Spleen (tissue), 7 donors: ENCODE data around the gene S100A5.

Experiments
- POLR2A ChIP-seq, 3 donors: fragments of 450-650 bp; IDR thresholded peaks; one replicate each; pipeline ENCODE4 v1.5.1; 2017; ENCODE audit warnings: antibody characterized with exemption in 3 of 3, mild to moderate bottlenecking in 1 of 3
- POLR2AphosphoS5 ChIP-seq, 3 donors: sonication (generic); formaldehyde crosslinking; IDR thresholded peaks; one replicate each; pipeline ENCODE4 v1.5.1; 2017; ENCODE audit warnings: antibody characterized with exemption in 3 of 3
- TF ChIP-seq, protein P1 (sequence below), 11 experiments: fragments of 200-600 bp in 7 of 11; fragments of 450-650 bp in 4 of 11; sonication (generic) in 4 of 11; IDR thresholded peaks in 8 of 11; conservative IDR thresholded peaks in 3 of 11; 1 replicate in 7 of 11; 2 replicates in 4 of 11; pipeline versions ENCODE4 v1.4.0 to v1.8.0; 2016 to 2021; ENCODE audit warnings: antibody characterized with exemption in 11 of 11, inconsistent platforms in 4 of 11, mild to moderate bottlenecking in 1 of 11
- donor health status: DM: no; HTN: no; CAD: no; lungs with moderate emphysema.
- donor health status: DM: no; HTN: no; CAD: no.
- donor health status: DM: no; HTN: no; CAD: no.

DNA sequence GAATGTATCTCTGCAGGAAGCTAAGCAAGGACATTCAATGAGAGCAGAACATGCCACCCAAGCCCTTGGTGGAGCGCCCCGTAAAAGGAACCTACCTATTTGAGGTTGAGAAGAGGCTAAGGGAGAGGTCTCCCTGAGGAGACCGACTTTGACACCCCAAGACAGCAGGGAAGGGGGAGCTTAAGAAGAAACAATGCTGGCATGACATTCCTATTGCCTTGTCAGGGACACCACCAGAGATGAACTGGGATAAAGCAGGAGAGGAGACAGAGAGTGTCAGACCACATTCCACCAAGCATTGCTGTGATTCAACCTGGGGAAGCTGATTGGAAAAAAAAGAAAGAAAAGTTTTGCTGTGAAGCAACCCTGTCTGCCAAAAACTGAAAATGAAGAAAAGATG, 38.2 kb upstream of the S100A5 start:
- TF ChIP-seq, protein P1, sequence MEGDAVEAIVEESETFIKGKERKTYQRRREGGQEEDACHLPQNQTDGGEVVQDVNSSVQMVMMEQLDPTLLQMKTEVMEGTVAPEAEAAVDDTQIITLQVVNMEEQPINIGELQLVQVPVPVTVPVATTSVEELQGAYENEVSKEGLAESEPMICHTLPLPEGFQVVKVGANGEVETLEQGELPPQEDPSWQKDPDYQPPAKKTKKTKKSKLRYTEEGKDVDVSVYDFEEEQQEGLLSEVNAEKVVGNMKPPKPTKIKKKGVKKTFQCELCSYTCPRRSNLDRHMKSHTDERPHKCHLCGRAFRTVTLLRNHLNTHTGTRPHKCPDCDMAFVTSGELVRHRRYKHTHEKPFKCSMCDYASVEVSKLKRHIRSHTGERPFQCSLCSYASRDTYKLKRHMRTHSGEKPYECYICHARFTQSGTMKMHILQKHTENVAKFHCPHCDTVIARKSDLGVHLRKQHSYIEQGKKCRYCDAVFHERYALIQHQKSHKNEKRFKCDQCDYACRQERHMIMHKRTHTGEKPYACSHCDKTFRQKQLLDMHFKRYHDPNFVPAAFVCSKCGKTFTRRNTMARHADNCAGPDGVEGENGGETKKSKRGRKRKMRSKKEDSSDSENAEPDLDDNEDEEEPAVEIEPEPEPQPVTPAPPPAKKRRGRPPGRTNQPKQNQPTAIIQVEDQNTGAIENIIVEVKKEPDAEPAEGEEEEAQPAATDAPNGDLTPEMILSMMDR (IDR thresholded peaks at IDR 0.05 in 8 of 11, conservative IDR thresholded peaks at IDR 0.05 in 3 of 11): no peak
- no peak for TF ChIP-seq POLR2A (IDR thresholded peaks at IDR 0.05)
- TF ChIP-seq POLR2AphosphoS5 (IDR thresholded peaks at IDR 0.05): no peak
